Measurements from ENCODE around the gene SLC26A5. TPM values are rescaled to one million over a fixed set of nuclear protein-coding genes. Genes with fewer than 3 reads are reported as not detected.
"Not testable (repeated sequence)": the region's sequence is repeated elsewhere in the genome, so short reads cannot be mapped to it uniquely, and the experiment has no call there.

Gene SLC26A5, protein sequence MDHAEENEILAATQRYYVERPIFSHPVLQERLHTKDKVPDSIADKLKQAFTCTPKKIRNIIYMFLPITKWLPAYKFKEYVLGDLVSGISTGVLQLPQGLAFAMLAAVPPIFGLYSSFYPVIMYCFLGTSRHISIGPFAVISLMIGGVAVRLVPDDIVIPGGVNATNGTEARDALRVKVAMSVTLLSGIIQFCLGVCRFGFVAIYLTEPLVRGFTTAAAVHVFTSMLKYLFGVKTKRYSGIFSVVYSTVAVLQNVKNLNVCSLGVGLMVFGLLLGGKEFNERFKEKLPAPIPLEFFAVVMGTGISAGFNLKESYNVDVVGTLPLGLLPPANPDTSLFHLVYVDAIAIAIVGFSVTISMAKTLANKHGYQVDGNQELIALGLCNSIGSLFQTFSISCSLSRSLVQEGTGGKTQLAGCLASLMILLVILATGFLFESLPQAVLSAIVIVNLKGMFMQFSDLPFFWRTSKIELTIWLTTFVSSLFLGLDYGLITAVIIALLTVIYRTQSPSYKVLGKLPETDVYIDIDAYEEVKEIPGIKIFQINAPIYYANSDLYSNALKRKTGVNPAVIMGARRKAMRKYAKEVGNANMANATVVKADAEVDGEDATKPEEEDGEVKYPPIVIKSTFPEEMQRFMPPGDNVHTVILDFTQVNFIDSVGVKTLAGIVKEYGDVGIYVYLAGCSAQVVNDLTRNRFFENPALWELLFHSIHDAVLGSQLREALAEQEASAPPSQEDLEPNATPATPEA
- polyA plus RNA-seq (2013, experiment 1 of 2), result not detected
- not detected for polyA plus RNA-seq (2013, experiment 2 of 2)

DNA sequence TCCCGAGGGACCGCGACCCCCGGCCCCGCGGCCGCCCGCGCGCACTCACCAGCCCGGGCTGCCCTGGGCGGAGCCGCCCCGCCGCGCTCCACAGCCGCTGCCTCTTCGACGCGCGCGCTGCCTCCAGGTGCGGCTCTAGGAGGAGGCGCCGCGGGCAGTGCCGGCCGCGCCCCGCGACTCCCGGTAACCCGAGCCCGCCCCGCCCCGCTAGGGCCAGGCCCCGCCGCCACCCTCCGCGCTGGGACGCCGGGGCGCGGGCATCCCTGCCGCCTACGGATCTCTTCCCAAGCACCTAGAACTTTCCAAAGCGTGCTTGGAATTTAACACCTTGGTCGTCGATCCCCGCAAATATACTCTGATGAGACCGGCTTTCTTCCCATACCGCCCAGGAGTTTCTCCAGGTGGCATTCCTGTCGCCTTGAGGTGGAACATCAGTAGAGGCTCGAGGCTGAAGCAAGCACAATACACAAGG is at the start of gene SLC26A5:
TSS of gene SLC26A5 (minus strand) at position 159 of the 472 bp plus-strand sequence. CDS start 24,693 bp downstream, outside the sequence.
- H3K4me3 ChIP-seq (ENCODE audit: insufficient read depth in 1 of 2, low read depth in 1 of 2, low read length in 2 of 2), result peak within 1 kb of the TSS; percentile 31 to 70
- peak within 1 kb of the TSS; percentile 79 for H3K4me2 ChIP-seq (ENCODE audit: low read length, poor library complexity, severe bottlenecking)
- no peaks in the 10 kb centered on the region for H3K36me3 ChIP-seq (ENCODE audit: control insufficient read depth in 1 of 2, insufficient read depth in 2 of 2, low read depth in 1 of 2, low read length in 2 of 2)
- H3K9me3 ChIP-seq (ENCODE audit: control insufficient read depth, low read length), result no peaks in the 10 kb centered on the region
- H2AK5ac ChIP-seq (ENCODE audit: low read length, severe bottlenecking), result no peak within 1 kb of the TSS
- H3K18ac ChIP-seq (ENCODE audit: low read depth in 1 of 2, low read length in 2 of 2), result no peak within 1 kb of the TSS
- peaks cover 10% of the 10 kb centered on the region for H3K4me1 ChIP-seq (ENCODE audit: control insufficient read depth, insufficient read depth, low read depth, low read length)
- no peak within 1 kb of the TSS for H3K27ac ChIP-seq (ENCODE audit: low read length, poor library complexity, severe bottlenecking)
- H2BK15ac ChIP-seq (ENCODE audit: low read depth, poor library complexity, severe bottlenecking), result no peak within 1 kb of the TSS
- H2AFZ ChIP-seq (ENCODE audit: low read depth, low read length), result peak within 1 kb of the TSS; percentile 39
- H3K23ac ChIP-seq (ENCODE audit: low read length in 2 of 2), result no peak within 1 kb of the TSS
- no peak for DNase-seq
- no peak within 1 kb of the TSS for H4K91ac ChIP-seq (ENCODE audit: low read length)
- no peak within 1 kb of the TSS for H2BK5ac ChIP-seq (ENCODE audit: low read depth, low read length, poor library complexity, severe bottlenecking)
- no peaks in the 10 kb centered on the region for H3K79me1 ChIP-seq (replicated peaks; ENCODE audit: low read length, poor library complexity, severe bottlenecking)
- H3K27me3 ChIP-seq (ENCODE audit: control insufficient read depth in 1 of 2, insufficient read depth in 1 of 2, low read length in 2 of 2), result peaks cover 49 to 61% of the 10 kb centered on the region in 2 experiments
- no peak within 1 kb of the TSS for H2BK12ac ChIP-seq (ENCODE audit: low read length in 2 of 2)
- no peak within 1 kb of the TSS for H4K8ac ChIP-seq (ENCODE audit: low read length)
- H2BK120ac ChIP-seq (ENCODE audit: low read depth, low read length), result no peak within 1 kb of the TSS
- H3K14ac ChIP-seq (ENCODE audit: low read length in 2 of 2), result no peak within 1 kb of the TSS
- H3K4ac ChIP-seq (ENCODE audit: low read depth in 1 of 2, low read length in 2 of 2), result no peak within 1 kb of the TSS
- H3K9ac ChIP-seq (ENCODE audit: low read length), result peak within 1 kb of the TSS; percentile 14
- 6% methylated on average over 34 of the region's 54 CpGs for WGBS

GRCh38 chr7:103487419-103487818 is 41.4 kb upstream of the SLC26A5 start:
- Histone ChIP-seq H3K9me3 (ENCODE audit: control insufficient read depth, low read length) (no peaks in the 10 kb centered on the region), H2BK12ac (ENCODE audit: low read length in 2 of 2) (no peak overlapping the region), H3K4ac (ENCODE audit: low read depth in 1 of 2, low read length in 2 of 2) (no peak overlapping the region), H3K14ac (ENCODE audit: low read length in 2 of 2) (no peak overlapping the region), H3K27me3 (ENCODE audit: control insufficient read depth in 1 of 2, insufficient read depth in 1 of 2, low read length in 2 of 2) (no peaks in the 10 kb centered on the region), H3K23ac (ENCODE audit: low read length in 2 of 2) (no peak overlapping the region), H2BK5ac (ENCODE audit: low read depth, low read length, poor library complexity, severe bottlenecking) (no peak overlapping the region), H4K91ac (ENCODE audit: low read length) (no peak overlapping the region), H3K4me3 (ENCODE audit: insufficient read depth in 1 of 2, low read depth in 1 of 2, low read length in 2 of 2) (no peak overlapping the region), H3K4me2 (ENCODE audit: low read length, poor library complexity, severe bottlenecking) (no peak overlapping the region), H4K8ac (ENCODE audit: low read length) (no peak overlapping the region), H3K18ac (ENCODE audit: low read depth in 1 of 2, low read length in 2 of 2) (no peak overlapping the region), H2AK5ac (ENCODE audit: low read length, severe bottlenecking) (no peak overlapping the region), H3K36me3 (ENCODE audit: control insufficient read depth in 1 of 2, insufficient read depth in 2 of 2, low read depth in 1 of 2, low read length in 2 of 2) (peaks cover 0 to 3% of the 10 kb centered on the region in 2 experiments), H2BK15ac (ENCODE audit: low read depth, poor library complexity, severe bottlenecking) (no peak overlapping the region), H2BK120ac (ENCODE audit: low read depth, low read length) (no peak overlapping the region), H3K9ac (ENCODE audit: low read length) (no peak overlapping the region), H2AFZ (ENCODE audit: low read depth, low read length) (no peak overlapping the region), H3K27ac (ENCODE audit: low read length, poor library complexity, severe bottlenecking) (no peak overlapping the region), H3K79me1 (replicated peaks; ENCODE audit: low read length, poor library complexity, severe bottlenecking) (no peaks in the 10 kb centered on the region), H3K4me1 (ENCODE audit: control insufficient read depth, insufficient read depth, low read depth, low read length) (no peaks in the 10 kb centered on the region)
- no peak for DNase-seq
- whole genome bisulfite sequencing, result 93% methylated on average over 3 of the region's 4 CpGs

DNA sequence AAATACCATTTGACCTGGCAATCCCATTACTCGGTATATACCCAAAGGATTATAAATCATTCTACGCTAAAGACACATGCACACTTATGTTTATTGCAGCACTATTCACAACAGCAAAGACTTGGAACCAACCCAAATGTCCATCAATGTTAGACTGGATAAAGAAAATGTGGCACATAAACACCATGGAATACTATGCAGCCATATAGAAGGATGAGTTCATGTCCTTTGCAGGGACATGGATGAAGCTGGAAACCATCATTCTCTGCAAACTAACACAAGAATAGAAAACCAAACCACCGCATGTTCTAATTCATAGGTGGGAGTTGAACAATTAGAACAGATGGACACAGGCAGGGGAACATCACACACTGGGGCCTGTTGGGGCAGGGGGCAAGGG is 40.9 kb upstream of the SLC26A5 start:
- 83% methylated on average over 2 of the region's 3 CpGs for WGBS
- H3K36me3 ChIP-seq (ENCODE audit: control insufficient read depth in 1 of 2, insufficient read depth in 2 of 2, low read depth in 1 of 2, low read length in 2 of 2); H3K18ac ChIP-seq (ENCODE audit: low read depth in 1 of 2, low read length in 2 of 2); H2BK15ac ChIP-seq (ENCODE audit: low read depth, poor library complexity, severe bottlenecking); H3K4me3 ChIP-seq (ENCODE audit: insufficient read depth in 1 of 2, low read depth in 1 of 2, low read length in 2 of 2); H2BK120ac ChIP-seq (ENCODE audit: low read depth, low read length); H3K4me2 ChIP-seq (ENCODE audit: low read length, poor library complexity, severe bottlenecking); H2BK12ac ChIP-seq (ENCODE audit: low read length in 2 of 2); DNase-seq; H3K4ac ChIP-seq (ENCODE audit: low read depth in 1 of 2, low read length in 2 of 2); H4K8ac ChIP-seq (ENCODE audit: low read length); H3K9ac ChIP-seq (ENCODE audit: low read length); H3K14ac ChIP-seq (ENCODE audit: low read length in 2 of 2); H2AFZ ChIP-seq (ENCODE audit: low read depth, low read length); H3K9me3 ChIP-seq (ENCODE audit: control insufficient read depth, low read length); H2AK5ac ChIP-seq (ENCODE audit: low read length, severe bottlenecking); H4K91ac ChIP-seq (ENCODE audit: low read length); H3K79me1 ChIP-seq (replicated peaks; ENCODE audit: low read length, poor library complexity, severe bottlenecking); H3K4me1 ChIP-seq (ENCODE audit: control insufficient read depth, insufficient read depth, low read depth, low read length); H2BK5ac ChIP-seq (ENCODE audit: low read depth, low read length, poor library complexity, severe bottlenecking); H3K27ac ChIP-seq (ENCODE audit: low read length, poor library complexity, severe bottlenecking); H3K27me3 ChIP-seq (ENCODE audit: control insufficient read depth in 1 of 2, insufficient read depth in 1 of 2, low read length in 2 of 2); H3K23ac ChIP-seq (ENCODE audit: low read length in 2 of 2): not testable (repeated sequence)

DNA sequence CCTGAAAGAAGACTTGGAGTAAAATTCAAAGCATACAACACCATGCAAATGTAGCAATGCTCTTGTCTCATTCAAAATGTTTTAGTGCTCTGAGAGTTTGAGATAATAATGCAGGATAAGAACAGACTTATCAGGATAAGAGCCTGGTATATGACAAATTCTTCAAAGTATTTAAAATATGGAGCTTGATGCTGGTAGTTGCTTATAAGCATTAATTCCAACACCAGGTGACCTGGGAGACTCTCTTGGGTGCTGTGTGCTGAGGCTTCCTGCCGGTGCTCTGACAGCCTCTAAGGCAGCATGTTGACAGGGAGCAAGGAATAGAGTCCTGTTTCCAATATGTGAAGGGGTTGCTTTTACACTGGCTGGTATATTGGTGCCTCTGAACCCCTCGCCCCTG is 34.8 kb upstream of the SLC26A5 start:
- H2AK5ac ChIP-seq (ENCODE audit: low read length, severe bottlenecking), result no peak overlapping the region
- H2BK5ac ChIP-seq (ENCODE audit: low read depth, low read length, poor library complexity, severe bottlenecking), result no peak overlapping the region
- 47% methylated on average over 2 of the region's 2 CpGs for WGBS
- H2BK12ac ChIP-seq (ENCODE audit: low read length in 2 of 2), result no peak overlapping the region
- no peaks in the 10 kb centered on the region for H3K36me3 ChIP-seq (ENCODE audit: control insufficient read depth in 1 of 2, insufficient read depth in 2 of 2, low read depth in 1 of 2, low read length in 2 of 2)
- no peak overlapping the region for H3K27ac ChIP-seq (ENCODE audit: low read length, poor library complexity, severe bottlenecking)
- H3K9ac ChIP-seq (ENCODE audit: low read length), result no peak overlapping the region
- H4K91ac ChIP-seq (ENCODE audit: low read length), result no peak overlapping the region
- H3K4ac ChIP-seq (ENCODE audit: low read depth in 1 of 2, low read length in 2 of 2), result no peak overlapping the region
- H3K4me1 ChIP-seq (ENCODE audit: control insufficient read depth, insufficient read depth, low read depth, low read length), result no peaks in the 10 kb centered on the region
- H4K8ac ChIP-seq (ENCODE audit: low read length), result no peak overlapping the region
- no peak for DNase-seq
- H3K9me3 ChIP-seq (ENCODE audit: control insufficient read depth, low read length), result no peaks in the 10 kb centered on the region
- no peaks in the 10 kb centered on the region for H3K27me3 ChIP-seq (ENCODE audit: control insufficient read depth in 1 of 2, insufficient read depth in 1 of 2, low read length in 2 of 2)
- no peak overlapping the region for H2BK120ac ChIP-seq (ENCODE audit: low read depth, low read length)
- H3K79me1 ChIP-seq (replicated peaks; ENCODE audit: low read length, poor library complexity, severe bottlenecking), result no peaks in the 10 kb centered on the region
- H3K4me3 ChIP-seq (ENCODE audit: insufficient read depth in 1 of 2, low read depth in 1 of 2, low read length in 2 of 2), result no peak overlapping the region
- no peak overlapping the region for H3K14ac ChIP-seq (ENCODE audit: low read length in 2 of 2)
- no peak overlapping the region for H2AFZ ChIP-seq (ENCODE audit: low read depth, low read length)
- no peak overlapping the region for H3K4me2 ChIP-seq (ENCODE audit: low read length, poor library complexity, severe bottlenecking)
- no peak overlapping the region for H2BK15ac ChIP-seq (ENCODE audit: low read depth, poor library complexity, severe bottlenecking)
- H3K23ac ChIP-seq (ENCODE audit: low read length in 2 of 2), result no peak overlapping the region
- no peak overlapping the region for H3K18ac ChIP-seq (ENCODE audit: low read depth in 1 of 2, low read length in 2 of 2)

Measured in mesenchymal stem cell (in vitro differentiated cells and primary cell).